Fibroblast of the conjunctiva (primary cell): Measurements from ENCODE around the gene SLC8B1.
A peak's percentile ranks its signal among the peaks of the same experiment; 100 is the strongest.

Source experiments
- DNase-seq: peaks from one replicate; pipeline ENCODE4 v3.0.0-alpha.2; 2010; ENCODE audit warnings: low read depth

The SLC8B1 gene

DNA sequence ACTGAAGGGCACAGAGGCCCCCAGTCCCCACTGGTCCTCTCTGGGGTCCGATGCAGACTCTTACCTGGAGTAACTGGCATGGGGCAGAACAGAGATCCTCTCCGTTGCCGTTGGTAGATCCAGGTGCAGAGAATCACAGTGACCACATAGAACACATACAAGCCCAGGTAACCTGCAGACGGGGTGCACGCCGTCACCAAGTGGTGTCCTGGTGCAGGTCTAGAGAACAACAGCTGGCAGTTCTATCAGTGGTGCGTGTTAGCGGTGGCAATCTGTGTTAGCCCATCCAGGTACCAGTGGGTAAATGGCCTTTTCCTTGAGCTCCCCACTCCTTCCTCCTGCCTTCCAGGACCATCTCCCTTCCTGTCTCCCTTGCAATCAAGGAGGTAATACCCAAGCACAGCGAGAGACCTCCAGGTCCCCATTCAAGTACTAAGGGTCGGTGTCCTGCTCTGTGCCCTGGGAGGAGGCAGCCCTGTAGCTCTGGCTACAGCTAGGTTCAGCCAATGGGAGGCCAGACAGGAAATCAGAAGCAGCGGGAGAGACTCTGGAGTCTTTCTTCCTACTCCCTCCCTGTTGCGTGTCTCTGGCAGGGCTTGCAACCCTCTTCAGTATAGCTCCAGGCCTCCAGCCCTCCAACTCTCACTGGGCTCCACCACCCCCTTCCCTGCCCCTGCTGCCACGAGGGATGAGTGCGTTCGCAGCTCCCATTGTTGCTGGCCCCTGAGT is 15.8 kb downstream of the SLC8B1 start:
- DNase-seq = no peak

- DNase-seq = no peak
Measured at GRCh38 chr12:113318046-113318656, 16.8 kb downstream of the SLC8B1 start.

DNA sequence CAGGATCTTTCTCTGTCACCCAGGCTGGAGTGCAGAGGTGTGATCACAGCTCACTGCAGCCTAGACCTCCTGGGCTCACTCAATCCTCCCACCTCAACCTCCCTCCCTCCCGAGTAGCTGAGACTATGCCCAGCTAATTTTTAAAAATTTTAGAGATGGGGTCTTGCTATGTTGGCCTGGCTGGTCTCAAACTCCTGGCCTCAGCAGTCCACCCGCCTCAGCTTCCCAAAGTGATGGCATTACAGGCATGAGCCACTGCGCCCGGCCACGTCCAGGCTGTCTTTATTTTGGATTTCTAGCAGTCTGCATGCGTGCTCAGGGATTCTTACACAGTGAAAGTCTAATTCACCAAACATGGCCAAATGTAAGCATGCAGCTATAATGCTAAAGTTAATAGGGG is 17.8 kb downstream of the SLC8B1 start:
- DNase-seq = no peak

DNA sequence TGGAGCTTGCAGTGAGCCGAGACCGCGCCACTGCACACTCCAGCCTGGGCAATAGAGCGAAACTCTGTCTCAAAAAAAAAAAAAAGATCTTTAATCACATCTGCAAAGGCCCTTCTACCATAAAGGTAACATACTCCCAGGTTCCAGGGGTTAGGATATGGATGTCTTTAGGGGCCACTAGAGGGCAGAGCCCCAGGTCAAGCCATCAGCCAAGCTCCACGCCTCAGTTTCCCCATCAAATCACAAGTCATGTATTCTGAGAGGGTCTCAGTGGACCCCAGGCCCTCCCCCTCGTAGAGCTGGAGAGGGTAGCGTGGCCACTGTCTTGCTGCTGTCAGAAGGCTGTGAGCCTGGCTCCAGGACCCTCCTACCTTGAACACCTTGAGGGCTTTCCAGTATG is 18.8 kb downstream of the SLC8B1 start:
- no peak for DNase-seq

DNA sequence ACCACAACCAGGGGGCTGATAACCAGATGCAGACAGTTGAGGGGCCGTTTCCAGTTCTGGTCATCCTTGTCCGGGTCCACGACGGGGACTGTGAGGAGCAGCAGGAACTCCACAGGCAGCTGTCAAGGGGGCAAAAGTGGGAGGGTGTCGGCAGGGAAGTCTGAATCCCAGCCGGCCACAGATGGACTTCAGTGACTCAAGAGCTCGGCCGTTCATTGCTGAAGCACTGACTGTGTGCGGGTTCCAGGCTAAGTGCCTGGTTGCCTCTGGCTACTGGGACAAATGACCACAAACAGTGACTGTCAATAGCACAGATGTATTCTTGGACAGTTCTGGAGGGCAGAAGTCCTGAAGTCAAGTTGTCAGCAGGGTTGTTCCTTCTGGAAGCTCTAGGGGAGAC is 19.6 kb downstream of the SLC8B1 start:
- DNase-seq = no peak

DNA sequence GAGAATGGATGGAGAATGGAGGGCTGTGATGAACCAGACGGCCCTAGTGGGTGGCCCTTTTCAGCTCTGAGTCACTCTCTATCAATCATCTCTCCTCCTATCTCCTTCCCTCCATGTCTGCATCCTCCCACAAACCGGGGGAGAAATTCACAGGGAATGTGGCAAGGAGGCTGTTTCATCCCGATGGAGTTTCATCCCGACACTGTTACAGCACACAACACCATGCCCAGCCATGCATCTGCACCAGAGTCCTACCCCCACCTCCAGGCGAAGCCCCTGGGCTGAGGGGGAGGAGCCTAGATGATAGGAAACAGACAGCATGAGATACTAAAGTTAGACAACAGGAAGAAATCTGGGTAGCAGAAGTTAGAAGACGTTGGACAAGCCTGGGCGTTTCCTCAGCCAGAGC is 20.8 kb downstream of the SLC8B1 start:
- DNase-seq = no peak

- DNase-seq = no peak
Measured at GRCh38 chr12:113310489-113310888, 24.4 kb downstream of the SLC8B1 start.

GRCh38 chr12:113306382-113306781 is 28.5 kb downstream of the SLC8B1 start:
- no peak for DNase-seq

GRCh38 chr12:113305281-113305856 is 29.5 kb downstream of the SLC8B1 start:
- no peak for DNase-seq

DNA sequence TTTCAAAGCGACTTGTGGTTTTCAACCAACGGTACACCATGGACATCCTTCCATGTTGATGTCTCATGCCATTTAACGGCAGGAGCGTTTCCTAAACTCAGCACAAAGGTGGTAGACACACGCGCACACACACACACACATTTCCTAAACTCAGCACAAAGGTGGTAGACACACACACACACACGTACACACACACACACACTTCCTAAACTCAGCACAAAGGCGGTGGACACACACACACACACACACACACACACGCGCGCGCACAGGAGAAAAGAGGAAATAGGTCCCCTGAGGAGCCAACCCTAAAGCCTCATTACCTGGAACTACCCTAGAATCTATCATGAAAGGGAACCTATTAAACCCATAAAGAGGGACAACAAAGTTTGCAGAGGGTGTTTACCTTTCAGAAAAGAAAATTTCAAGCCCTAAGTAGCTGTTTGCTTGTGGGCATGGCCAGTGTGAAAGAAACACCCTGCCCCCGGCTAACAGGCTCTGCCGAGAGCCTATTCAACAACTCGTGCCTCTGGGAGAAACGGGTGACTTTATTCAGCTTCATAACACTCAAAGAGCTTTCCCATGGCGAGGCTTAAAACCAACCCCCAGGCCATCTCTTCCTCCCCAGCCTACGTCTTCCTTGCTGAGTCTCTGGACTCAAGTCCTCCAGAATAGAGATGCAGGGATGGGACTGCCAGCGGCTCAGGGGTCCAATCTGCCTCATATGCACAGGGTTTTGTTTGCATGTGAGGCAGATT is 31.8 kb downstream of the SLC8B1 start:
- no peak for DNase-seq

GRCh38 chr12:113302466-113302865 is 32.4 kb downstream of the SLC8B1 start:
- no peak for DNase-seq

DNA sequence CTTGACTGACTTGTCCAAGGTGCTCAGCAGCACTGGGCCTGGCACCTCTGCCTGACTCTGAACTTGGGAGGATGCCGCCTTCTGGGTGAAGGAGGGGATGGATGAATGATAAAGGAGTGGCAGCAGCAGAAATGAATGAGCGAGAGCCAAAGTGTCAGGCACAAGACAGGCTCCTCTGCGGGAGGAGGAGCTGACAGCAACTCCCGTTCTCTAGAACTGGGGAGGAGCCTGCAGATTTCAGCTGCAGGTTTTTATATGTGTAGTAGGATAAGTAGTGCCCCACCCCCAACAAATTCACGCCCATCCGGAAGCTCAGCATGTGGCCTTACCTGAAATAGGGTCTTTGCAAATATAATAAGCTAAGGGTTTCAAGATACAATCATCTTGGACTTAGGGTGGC is 33.1 kb downstream of the SLC8B1 start:
- no peak for DNase-seq

- peak; percentile 60 for DNase-seq
Measured at GRCh38 chr12:113299619-113300237, 35.2 kb downstream of the SLC8B1 start.

DNA sequence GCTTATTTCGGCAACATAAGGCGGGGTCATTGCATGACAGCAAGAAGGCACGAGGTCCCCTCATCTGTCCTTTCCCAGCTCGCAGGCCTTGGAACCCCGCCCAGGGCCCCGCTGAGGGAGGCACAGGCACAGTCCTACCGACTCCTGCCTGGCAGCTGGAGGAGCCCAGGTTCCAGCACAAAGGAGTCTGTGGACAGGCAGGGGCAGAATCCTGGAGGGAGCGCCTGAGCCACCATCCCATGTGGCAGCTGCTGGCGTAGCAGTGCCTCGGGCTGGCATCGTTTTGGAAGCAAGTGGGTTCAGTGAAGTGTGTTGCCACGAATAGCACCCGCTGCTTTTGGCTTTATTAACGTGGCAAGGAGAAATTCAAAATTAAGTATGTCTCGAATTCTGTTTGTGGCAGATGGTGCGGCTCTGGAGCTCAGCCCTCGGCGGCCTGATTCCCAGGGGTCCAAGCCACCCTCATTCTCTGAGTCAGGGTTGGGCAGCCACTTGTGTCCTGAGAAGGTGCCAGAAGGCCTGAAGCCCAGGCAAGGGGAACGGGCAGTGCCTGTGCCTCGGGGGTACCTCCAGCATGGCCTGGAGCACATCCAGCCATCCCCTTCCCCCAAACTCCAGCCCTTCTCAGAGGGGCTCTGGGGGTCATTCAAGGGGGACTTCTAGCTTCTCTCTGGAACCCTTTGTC is 35.9 kb downstream of the SLC8B1 start:
- no peak for DNase-seq

DNA sequence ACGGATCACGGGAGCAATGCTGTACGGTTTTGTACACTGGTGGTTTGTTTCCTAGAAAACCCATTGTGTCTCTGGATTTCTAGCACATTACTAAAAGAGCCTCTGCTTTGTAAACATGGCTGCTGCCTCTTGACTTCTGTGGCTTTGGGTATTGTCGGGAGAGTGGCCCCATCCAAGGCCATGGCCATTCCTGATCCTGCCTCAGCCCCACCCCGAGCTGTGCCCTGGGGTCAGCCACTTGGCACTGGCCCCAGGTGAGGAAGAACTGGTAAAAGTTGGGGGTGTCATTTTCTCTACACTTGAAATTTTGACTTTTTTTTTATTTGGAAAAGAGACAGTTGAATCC is 36.5 kb downstream of the SLC8B1 start:
- DNase-seq = no peak

DNA sequence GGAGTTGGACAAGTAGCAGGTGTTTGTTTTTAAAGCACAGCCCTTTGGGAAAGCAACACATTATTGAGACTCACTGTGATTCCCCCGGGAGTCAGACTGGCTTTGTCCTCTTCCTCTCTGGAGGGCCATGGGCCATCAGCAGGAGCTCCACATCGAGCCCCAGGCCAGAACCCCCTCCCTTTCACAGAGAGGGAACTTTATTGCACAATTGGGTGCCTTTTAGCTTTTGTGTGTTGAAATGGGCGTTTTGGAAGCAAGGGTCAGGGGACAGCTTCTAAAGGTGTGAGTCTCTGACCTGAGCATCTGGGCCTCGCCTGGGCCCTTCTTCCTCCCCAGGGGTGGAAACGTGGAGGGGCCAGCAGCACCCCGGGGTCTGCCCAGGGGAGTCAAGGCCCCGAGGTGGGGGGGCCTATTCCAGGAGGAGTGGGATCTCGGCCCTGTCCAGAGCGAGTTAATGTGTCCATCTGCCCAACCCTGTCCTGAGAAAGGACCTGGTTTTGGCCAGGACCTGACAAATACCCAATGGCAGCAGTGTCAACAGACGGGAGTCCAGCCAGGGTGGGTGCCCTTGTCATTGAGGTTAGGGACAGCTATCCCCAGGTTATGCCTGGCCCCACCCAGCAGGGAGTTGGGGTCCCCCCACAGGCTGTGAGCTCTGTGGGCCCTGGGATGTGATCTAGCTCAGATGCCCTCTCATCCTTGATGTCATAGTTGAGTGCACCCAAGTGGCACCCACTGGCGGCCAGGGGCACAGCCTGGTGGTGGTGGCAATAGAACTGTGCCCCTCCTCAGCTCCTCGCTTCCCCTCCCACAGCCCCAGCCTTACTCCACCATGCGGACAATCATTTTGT is 37.1 kb downstream of the SLC8B1 start:
- DNase-seq = no peak

DNA sequence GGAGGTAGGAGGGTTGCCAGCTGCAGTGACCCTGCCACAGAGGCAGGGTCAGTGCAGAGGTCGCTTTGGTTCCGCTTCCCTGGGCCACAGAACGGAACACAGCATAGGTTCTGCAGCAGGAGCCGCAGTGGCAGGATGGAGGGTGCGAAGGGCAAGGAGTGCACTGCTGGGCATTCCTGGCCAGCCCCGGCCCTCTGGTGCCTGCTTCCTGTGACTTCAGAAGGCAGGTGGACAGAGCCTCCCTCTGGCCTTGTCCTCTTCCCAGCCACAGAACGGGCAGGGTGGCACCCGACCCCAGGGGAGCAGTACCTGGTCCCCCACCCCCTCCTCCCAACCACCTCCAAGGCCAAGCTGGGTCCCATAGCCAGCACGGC is 37.7 kb downstream of the SLC8B1 start:
- no peak for DNase-seq

- DNase-seq = no peak
Measured at GRCh38 chr12:113296557-113297213, 38.2 kb downstream of the SLC8B1 start.

DNA sequence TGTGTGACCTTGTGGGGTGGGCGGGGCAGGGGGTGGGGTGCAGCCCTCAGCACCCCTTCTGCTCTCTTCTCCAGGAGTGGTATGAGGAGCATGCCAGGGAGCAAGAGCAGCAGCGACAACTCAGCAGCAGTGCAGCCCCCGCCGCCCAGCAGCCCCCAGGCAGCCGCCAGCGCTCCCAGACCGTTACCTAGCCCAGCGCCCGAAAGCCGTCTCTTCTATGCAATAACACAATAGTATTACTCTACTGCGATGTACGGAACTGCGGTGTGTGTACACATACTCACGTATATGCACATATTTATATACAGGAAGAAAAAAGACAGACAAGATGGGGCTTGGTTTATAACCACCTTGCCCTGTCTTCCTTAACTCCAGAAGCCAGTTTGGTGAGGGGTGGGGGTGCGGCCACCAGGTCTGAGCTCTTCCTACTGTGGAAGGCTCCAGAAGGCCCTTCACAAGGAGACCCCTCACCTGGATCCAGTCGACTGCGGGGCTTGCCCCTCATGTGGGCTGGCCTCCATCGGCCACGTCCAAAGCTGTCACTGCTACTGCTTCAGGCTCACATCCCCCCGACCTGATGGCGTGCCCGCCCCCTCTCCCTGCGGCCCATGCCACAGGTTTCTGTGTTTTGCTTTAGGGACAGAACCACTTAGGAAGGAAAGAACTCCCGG is 38.9 kb downstream of the SLC8B1 start:
- DNase-seq = no peak

GRCh38 chr12:113293100-113293499 is 41.8 kb downstream of the SLC8B1 start:
- DNase-seq = no peak
